ENCODE measurements around the gene EARS2. TPM values are rescaled to one million over a fixed set of nuclear protein-coding genes. Genes with fewer than 3 reads are reported as not detected.

Gene EARS2
- 10 to 100 TPM; 15.2 to 32.7 (median 24.6) TPM for total RNA-seq

- WGBS, 2 donors = 3 to 5% methylated on average over 14 to 20 of the region's 65 CpGs
- TF ChIP-seq POLR2A (IDR thresholded peaks at IDR 0.05) = peak in 2 of 4 donors; percentile 55 to 57
- TF ChIP-seq, protein P1, sequence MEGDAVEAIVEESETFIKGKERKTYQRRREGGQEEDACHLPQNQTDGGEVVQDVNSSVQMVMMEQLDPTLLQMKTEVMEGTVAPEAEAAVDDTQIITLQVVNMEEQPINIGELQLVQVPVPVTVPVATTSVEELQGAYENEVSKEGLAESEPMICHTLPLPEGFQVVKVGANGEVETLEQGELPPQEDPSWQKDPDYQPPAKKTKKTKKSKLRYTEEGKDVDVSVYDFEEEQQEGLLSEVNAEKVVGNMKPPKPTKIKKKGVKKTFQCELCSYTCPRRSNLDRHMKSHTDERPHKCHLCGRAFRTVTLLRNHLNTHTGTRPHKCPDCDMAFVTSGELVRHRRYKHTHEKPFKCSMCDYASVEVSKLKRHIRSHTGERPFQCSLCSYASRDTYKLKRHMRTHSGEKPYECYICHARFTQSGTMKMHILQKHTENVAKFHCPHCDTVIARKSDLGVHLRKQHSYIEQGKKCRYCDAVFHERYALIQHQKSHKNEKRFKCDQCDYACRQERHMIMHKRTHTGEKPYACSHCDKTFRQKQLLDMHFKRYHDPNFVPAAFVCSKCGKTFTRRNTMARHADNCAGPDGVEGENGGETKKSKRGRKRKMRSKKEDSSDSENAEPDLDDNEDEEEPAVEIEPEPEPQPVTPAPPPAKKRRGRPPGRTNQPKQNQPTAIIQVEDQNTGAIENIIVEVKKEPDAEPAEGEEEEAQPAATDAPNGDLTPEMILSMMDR (IDR thresholded peaks at IDR 0.05) = peak; percentile 86 to 99 (median 98)
Measured at GRCh38 chr16:23556881-23557778, at the start of gene EARS2, which contains the start of gene UBFD1. TSS of gene EARS2 (minus strand) at chr16:23557350. CDS start at chr16:23557343, 7 bp downstream. TSS of gene UBFD1 (plus strand) at chr16:23557727. CDS start at chr16:23557743, 16 bp downstream.

DNA sequence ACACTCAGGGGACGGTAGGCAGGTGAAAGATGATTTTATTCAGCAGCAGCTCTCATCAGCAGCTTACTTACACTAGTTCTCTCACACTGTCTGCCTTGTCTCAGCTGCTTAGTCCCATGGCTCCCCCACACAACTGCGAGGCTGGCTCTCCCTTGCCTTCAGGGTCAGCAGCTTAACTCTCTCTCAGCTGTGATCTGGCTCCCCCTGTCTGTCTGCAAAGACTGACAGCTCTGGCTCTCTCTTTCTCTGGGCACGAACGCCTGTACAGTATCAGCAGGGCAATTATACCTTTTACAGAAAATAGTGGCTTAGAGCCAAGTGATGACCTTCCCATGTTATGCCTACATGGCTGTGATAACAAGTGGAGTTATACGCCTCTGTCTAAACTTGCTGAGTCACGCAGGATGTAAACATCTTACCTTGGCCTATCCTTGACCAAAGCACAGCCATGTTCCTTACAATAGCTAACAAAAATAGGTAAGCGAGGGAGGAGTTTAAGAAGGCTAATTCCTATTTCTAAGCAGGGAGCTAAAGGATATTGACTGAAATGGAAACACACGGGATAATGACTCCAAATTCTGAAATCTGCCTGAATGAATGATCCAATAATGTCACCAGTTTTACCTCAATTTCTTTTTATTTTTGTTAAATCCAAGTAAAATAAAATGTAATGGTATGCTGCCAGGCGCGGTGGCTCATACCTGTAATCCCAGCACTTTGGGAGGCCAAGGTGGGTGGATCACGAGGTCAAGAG is 40.0 kb upstream of the EARS2 start:
- 72 to 78% methylated on average over 11 of the region's 11 CpGs for WGBS, 2 donors
- Histone ChIP-seq H3K4me3 (no peak overlapping the region), H3K4me1 (peaks cover 17 to 34% (median 22%) of the 10 kb centered on the region in 3 donors), H3K36me3 (peaks cover 0 to 39% (median 0%) of the 10 kb centered on the region in 3 donors), H3K9me3 (no peaks in the 10 kb centered on the region), H3K27me3 (no peaks in the 10 kb centered on the region), H3K27ac (peak overlapping the region in 1 of 4 donors; percentile 82)
- no peak for DNase-seq
- intact Hi-C loops (cut with DNase I) = no loop called here
- TF ChIP-seq, protein P1 (IDR thresholded peaks at IDR 0.05) = peak in 1 of 6 experiments; percentile 9
- TF ChIP-seq POLR2A (IDR thresholded peaks at IDR 0.05) = no peak

More at GRCh38 chr16:23556881-23557778, at the start of gene EARS2, which contains the start of gene UBFD1:
- peak within 1 kb of the TSS; percentile 90 to 94 (median 92) for H3K27ac ChIP-seq
- H3K27me3 ChIP-seq = no peaks in the 10 kb centered on the region
- H3K4me1 ChIP-seq = peaks cover 9 to 50% (median 16%) of the 10 kb centered on the region in 3 donors
- H3K36me3 ChIP-seq = peaks cover 1 to 48% (median 13%) of the 10 kb centered on the region in 3 donors
- no peaks in the 10 kb centered on the region for H3K9me3 ChIP-seq
- H3K4me3 ChIP-seq = peak within 1 kb of the TSS; percentile 81 to 90 (median 86)
- intact Hi-C loops (cut with DNase I) = no loop called here
- DNase-seq = peak; percentile 92

GRCh38 chr16:23595951-23596720 is 39.0 kb upstream of the EARS2 start, which contains the start of gene NDUFAB1:
TSS of gene NDUFAB1 (minus strand) at chr16:23596316. CDS start at chr16:23596290, 26 bp downstream.
- Histone ChIP-seq H3K4me3 (peak within 1 kb of the TSS; percentile 74 to 99 (median 92)), H3K27ac (peak within 1 kb of the TSS; percentile 82 to 93 (median 88)), H3K36me3 (peaks cover 0 to 39% (median 5%) of the 10 kb centered on the region in 3 donors), H3K27me3 (no peaks in the 10 kb centered on the region), H3K9me3 (no peaks in the 10 kb centered on the region), H3K4me1 (peaks cover 17 to 34% (median 22%) of the 10 kb centered on the region in 3 donors)
- intact Hi-C loops (cut with DNase I) = no loop called here
- DNase-seq = peak; percentile 23
- peak in 1 of 4 donors; percentile 43 for TF ChIP-seq POLR2A (IDR thresholded peaks at IDR 0.05)
- TF ChIP-seq, protein P1 (IDR thresholded peaks at IDR 0.05) = peak; percentile 99 to 100 (median 100)
- 3 to 5% methylated on average over 12 of the region's 67 CpGs for WGBS, 2 donors

DNA sequence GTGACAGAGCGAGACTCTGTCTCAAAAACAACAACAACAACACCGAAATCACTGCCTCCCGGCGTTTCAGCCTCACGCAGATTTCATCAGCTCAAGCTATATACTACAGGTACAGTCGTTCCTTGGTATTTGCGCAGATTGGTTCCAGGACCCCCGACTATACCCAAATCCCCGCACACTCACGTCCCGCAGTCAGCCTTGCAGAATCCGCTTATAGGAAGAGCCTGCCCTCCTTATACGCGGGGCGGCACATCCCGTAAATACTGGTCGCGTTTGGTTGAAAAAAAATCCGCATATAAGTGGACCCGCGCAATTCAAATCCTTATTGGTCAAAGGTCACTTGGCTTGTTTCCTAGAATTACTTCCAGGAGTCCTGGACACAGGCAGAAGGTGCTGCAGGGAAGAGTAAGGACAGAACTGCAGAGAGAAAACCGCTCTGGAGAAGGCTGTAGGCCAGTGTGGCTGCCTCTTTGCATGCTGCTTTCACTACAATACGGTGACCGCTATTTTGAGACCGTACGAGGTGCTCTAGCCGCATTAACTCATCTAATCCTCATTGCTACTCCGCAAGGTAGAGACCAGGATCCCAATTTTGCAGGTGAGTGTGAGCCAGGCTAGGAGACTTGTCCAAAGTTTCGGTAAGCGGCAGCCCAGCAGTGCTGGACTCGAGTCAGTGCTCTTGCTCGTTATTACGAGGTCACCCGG is 38.2 kb upstream of the EARS2 start:
- peaks cover 0 to 39% (median 13%) of the 10 kb centered on the region in 3 donors for H3K36me3 ChIP-seq

More for the DNA sequence above, 38.2 kb upstream of the EARS2 start:
- TF ChIP-seq, protein P1 (IDR thresholded peaks at IDR 0.05) = no peak
- TF ChIP-seq POLR2A (IDR thresholded peaks at IDR 0.05) = no peak
- WGBS, 2 donors = 17 to 19% methylated on average over 24 to 28 of the region's 34 CpGs
- Histone ChIP-seq H3K27ac (peak overlapping the region; percentile 82 to 93 (median 88)), H3K27me3 (no peaks in the 10 kb centered on the region), H3K9me3 (no peaks in the 10 kb centered on the region), H3K4me1 (peaks cover 17 to 34% (median 22%) of the 10 kb centered on the region in 3 donors), H3K4me3 (peak overlapping the region; percentile 74 to 99 (median 92))
- intact Hi-C loops (cut with DNase I) = no loop called here
- no peak for DNase-seq
